ENCODE measurements around the gene VOPP1.

Gene VOPP1

GRCh38 chr7:55500117-55500756 is 72.1 kb downstream of the VOPP1 start:
- 91% methylated on average over 5 of the region's 7 CpGs for WGBS
- H2BK12ac ChIP-seq (ENCODE audit: low read length in 2 of 2), result no peak overlapping the region
- no peak overlapping the region for H2BK15ac ChIP-seq (ENCODE audit: low read depth, poor library complexity, severe bottlenecking)
- H4K91ac ChIP-seq (ENCODE audit: low read length), result no peak overlapping the region
- H3K79me1 ChIP-seq (replicated peaks; ENCODE audit: low read length, poor library complexity, severe bottlenecking), result peaks cover 74% of the 10 kb centered on the region
- H2AFZ ChIP-seq (ENCODE audit: low read depth, low read length), result no peak overlapping the region
- peaks cover 46 to 48% of the 10 kb centered on the region in 2 experiments for H3K36me3 ChIP-seq (ENCODE audit: control insufficient read depth in 1 of 2, insufficient read depth in 2 of 2, low read depth in 1 of 2, low read length in 2 of 2)
- no peak overlapping the region for H3K27ac ChIP-seq (ENCODE audit: low read length, poor library complexity, severe bottlenecking)
- H3K9ac ChIP-seq (ENCODE audit: low read length), result no peak overlapping the region
- H3K14ac ChIP-seq (ENCODE audit: low read length in 2 of 2), result no peak overlapping the region
- no peak overlapping the region for H3K4me2 ChIP-seq (ENCODE audit: low read length, poor library complexity, severe bottlenecking)
- H3K4me1 ChIP-seq (ENCODE audit: control insufficient read depth, insufficient read depth, low read depth, low read length), result peaks cover 7% of the 10 kb centered on the region
- no peak overlapping the region for H3K23ac ChIP-seq (ENCODE audit: low read length in 2 of 2)
- no peak overlapping the region for H4K8ac ChIP-seq (ENCODE audit: low read length)
- no peaks in the 10 kb centered on the region for H3K27me3 ChIP-seq (ENCODE audit: control insufficient read depth in 1 of 2, insufficient read depth in 1 of 2, low read length in 2 of 2)
- H3K4me3 ChIP-seq (ENCODE audit: insufficient read depth in 1 of 2, low read depth in 1 of 2, low read length in 2 of 2), result no peak overlapping the region
- H2BK5ac ChIP-seq (ENCODE audit: low read depth, low read length, poor library complexity, severe bottlenecking), result no peak overlapping the region
- no peak overlapping the region for H3K4ac ChIP-seq (ENCODE audit: low read depth in 1 of 2, low read length in 2 of 2)
- DNase-seq, result no peak
- H3K9me3 ChIP-seq (ENCODE audit: control insufficient read depth, low read length), result no peaks in the 10 kb centered on the region
- H2BK120ac ChIP-seq (ENCODE audit: low read depth, low read length), result no peak overlapping the region
- H2AK5ac ChIP-seq (ENCODE audit: low read length, severe bottlenecking), result no peak overlapping the region
- no peak overlapping the region for H3K18ac ChIP-seq (ENCODE audit: low read depth in 1 of 2, low read length in 2 of 2)

DNA sequence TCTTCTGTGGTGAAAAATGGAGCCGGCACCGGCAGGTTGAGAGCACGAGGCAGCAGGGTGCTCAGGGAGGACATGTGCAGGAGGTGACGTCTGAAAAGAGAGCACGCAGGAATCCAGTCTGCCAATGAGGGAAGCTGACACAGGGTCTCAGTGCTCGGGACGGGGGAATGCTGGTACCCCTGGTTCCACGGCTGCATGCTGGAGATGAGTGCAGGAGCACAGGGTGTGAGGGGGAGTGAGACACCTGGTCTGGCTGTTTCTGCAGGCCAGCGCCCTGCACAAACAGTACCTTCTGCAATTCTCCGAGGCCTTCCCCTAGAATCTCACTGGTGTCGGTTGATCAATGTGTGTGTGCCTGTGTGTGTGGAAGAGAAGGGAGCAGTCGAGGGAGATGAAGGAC is 72.7 kb downstream of the VOPP1 start:
- Histone ChIP-seq H3K14ac (ENCODE audit: low read length in 2 of 2) (no peak overlapping the region), H3K18ac (ENCODE audit: low read depth in 1 of 2, low read length in 2 of 2) (no peak overlapping the region), H3K4me2 (ENCODE audit: low read length, poor library complexity, severe bottlenecking) (no peak overlapping the region), H2AFZ (ENCODE audit: low read depth, low read length) (no peak overlapping the region), H3K9ac (ENCODE audit: low read length) (no peak overlapping the region), H2AK5ac (ENCODE audit: low read length, severe bottlenecking) (no peak overlapping the region), H2BK12ac (ENCODE audit: low read length in 2 of 2) (no peak overlapping the region), H3K27ac (ENCODE audit: low read length, poor library complexity, severe bottlenecking) (no peak overlapping the region), H4K91ac (ENCODE audit: low read length) (no peak overlapping the region), H3K23ac (ENCODE audit: low read length in 2 of 2) (no peak overlapping the region), H3K9me3 (ENCODE audit: control insufficient read depth, low read length) (no peaks in the 10 kb centered on the region), H3K4ac (ENCODE audit: low read depth in 1 of 2, low read length in 2 of 2) (no peak overlapping the region), H2BK15ac (ENCODE audit: low read depth, poor library complexity, severe bottlenecking) (no peak overlapping the region), H3K36me3 (ENCODE audit: control insufficient read depth in 1 of 2, insufficient read depth in 2 of 2, low read depth in 1 of 2, low read length in 2 of 2) (peaks cover 52 to 53% of the 10 kb centered on the region in 2 experiments), H2BK5ac (ENCODE audit: low read depth, low read length, poor library complexity, severe bottlenecking) (no peak overlapping the region), H3K27me3 (ENCODE audit: control insufficient read depth in 1 of 2, insufficient read depth in 1 of 2, low read length in 2 of 2) (no peaks in the 10 kb centered on the region), H3K4me1 (ENCODE audit: control insufficient read depth, insufficient read depth, low read depth, low read length) (peaks cover 4% of the 10 kb centered on the region), H3K4me3 (ENCODE audit: insufficient read depth in 1 of 2, low read depth in 1 of 2, low read length in 2 of 2) (no peak overlapping the region), H3K79me1 (replicated peaks; ENCODE audit: low read length, poor library complexity, severe bottlenecking) (peaks cover 72% of the 10 kb centered on the region), H4K8ac (ENCODE audit: low read length) (no peak overlapping the region), H2BK120ac (ENCODE audit: low read depth, low read length) (no peak overlapping the region)
- WGBS, result 97% methylated on average over 12 of the region's 12 CpGs
- no peak for DNase-seq

- H3K9me3 ChIP-seq (ENCODE audit: control insufficient read depth, low read length), result no peaks in the 10 kb centered on the region
- H3K79me1 ChIP-seq (replicated peaks; ENCODE audit: low read length, poor library complexity, severe bottlenecking), result peaks cover 71% of the 10 kb centered on the region
- no peak overlapping the region for H2AK5ac ChIP-seq (ENCODE audit: low read length, severe bottlenecking)
- H2BK120ac ChIP-seq (ENCODE audit: low read depth, low read length), result no peak overlapping the region
- H3K4me3 ChIP-seq (ENCODE audit: insufficient read depth in 1 of 2, low read depth in 1 of 2, low read length in 2 of 2), result no peak overlapping the region
- peaks cover 53 to 54% of the 10 kb centered on the region in 2 experiments for H3K36me3 ChIP-seq (ENCODE audit: control insufficient read depth in 1 of 2, insufficient read depth in 2 of 2, low read depth in 1 of 2, low read length in 2 of 2)
- H3K27ac ChIP-seq (ENCODE audit: low read length, poor library complexity, severe bottlenecking), result no peak overlapping the region
- no peak overlapping the region for H3K14ac ChIP-seq (ENCODE audit: low read length in 2 of 2)
- H2BK5ac ChIP-seq (ENCODE audit: low read depth, low read length, poor library complexity, severe bottlenecking), result no peak overlapping the region
- no peak overlapping the region for H3K23ac ChIP-seq (ENCODE audit: low read length in 2 of 2)
- H2BK15ac ChIP-seq (ENCODE audit: low read depth, poor library complexity, severe bottlenecking), result no peak overlapping the region
- 97% methylated on average over 4 of the region's 4 CpGs for WGBS
- DNase-seq, result no peak
- no peak overlapping the region for H2BK12ac ChIP-seq (ENCODE audit: low read length in 2 of 2)
- H3K9ac ChIP-seq (ENCODE audit: low read length), result no peak overlapping the region
- H3K4me2 ChIP-seq (ENCODE audit: low read length, poor library complexity, severe bottlenecking), result no peak overlapping the region
- no peak overlapping the region for H3K18ac ChIP-seq (ENCODE audit: low read depth in 1 of 2, low read length in 2 of 2)
- H4K8ac ChIP-seq (ENCODE audit: low read length), result no peak overlapping the region
- H4K91ac ChIP-seq (ENCODE audit: low read length), result no peak overlapping the region
- no peak overlapping the region for H2AFZ ChIP-seq (ENCODE audit: low read depth, low read length)
- H3K27me3 ChIP-seq (ENCODE audit: control insufficient read depth in 1 of 2, insufficient read depth in 1 of 2, low read length in 2 of 2), result no peaks in the 10 kb centered on the region
- H3K4me1 ChIP-seq (ENCODE audit: control insufficient read depth, insufficient read depth, low read depth, low read length), result peaks cover 2% of the 10 kb centered on the region
- no peak overlapping the region for H3K4ac ChIP-seq (ENCODE audit: low read depth in 1 of 2, low read length in 2 of 2)
These were observed 73.5 kb downstream of the VOPP1 start for GRCh38 chr7:55498770-55499169.

DNA sequence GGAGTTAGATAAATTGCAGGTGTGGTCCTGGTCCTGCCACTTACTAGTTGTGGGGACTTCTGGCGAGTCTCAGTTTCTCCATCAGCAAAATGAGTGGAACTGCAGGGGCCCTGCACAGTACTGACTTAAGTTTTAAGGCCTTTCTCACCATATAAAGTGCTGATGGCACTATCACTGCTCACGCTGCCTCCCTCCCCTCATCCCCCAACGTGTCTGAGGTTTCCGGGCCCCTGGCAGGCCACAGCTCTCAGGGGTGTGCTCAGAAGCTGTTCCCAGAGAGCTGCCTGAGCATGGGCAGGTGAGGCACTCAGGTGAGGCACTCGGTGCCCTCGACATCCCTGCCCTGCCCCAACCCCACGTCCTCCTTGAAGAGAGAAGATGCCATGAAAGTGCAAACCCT is 74.2 kb downstream of the VOPP1 start:
- H3K23ac ChIP-seq (ENCODE audit: low read length in 2 of 2), result no peak overlapping the region
- H3K9ac ChIP-seq (ENCODE audit: low read length), result no peak overlapping the region
- peaks cover 48 to 53% of the 10 kb centered on the region in 2 experiments for H3K36me3 ChIP-seq (ENCODE audit: control insufficient read depth in 1 of 2, insufficient read depth in 2 of 2, low read depth in 1 of 2, low read length in 2 of 2)

More for the DNA sequence above, 74.2 kb downstream of the VOPP1 start:
- no peak overlapping the region for H3K4me2 ChIP-seq (ENCODE audit: low read length, poor library complexity, severe bottlenecking)
- whole genome bisulfite sequencing, result 96% methylated on average over 5 of the region's 7 CpGs
- H2BK120ac ChIP-seq (ENCODE audit: low read depth, low read length), result no peak overlapping the region
- no peak overlapping the region for H4K8ac ChIP-seq (ENCODE audit: low read length)
- no peak overlapping the region for H2AK5ac ChIP-seq (ENCODE audit: low read length, severe bottlenecking)
- no peaks in the 10 kb centered on the region for H3K9me3 ChIP-seq (ENCODE audit: control insufficient read depth, low read length)
- no peak overlapping the region for H3K4ac ChIP-seq (ENCODE audit: low read depth in 1 of 2, low read length in 2 of 2)
- H3K4me1 ChIP-seq (ENCODE audit: control insufficient read depth, insufficient read depth, low read depth, low read length), result peaks cover 2% of the 10 kb centered on the region
- H3K79me1 ChIP-seq (replicated peaks; ENCODE audit: low read length, poor library complexity, severe bottlenecking), result peaks cover 71% of the 10 kb centered on the region
- H3K27ac ChIP-seq (ENCODE audit: low read length, poor library complexity, severe bottlenecking), result no peak overlapping the region
- H2BK12ac ChIP-seq (ENCODE audit: low read length in 2 of 2), result no peak overlapping the region
- no peak overlapping the region for H3K4me3 ChIP-seq (ENCODE audit: insufficient read depth in 1 of 2, low read depth in 1 of 2, low read length in 2 of 2)
- H3K18ac ChIP-seq (ENCODE audit: low read depth in 1 of 2, low read length in 2 of 2), result no peak overlapping the region
- no peaks in the 10 kb centered on the region for H3K27me3 ChIP-seq (ENCODE audit: control insufficient read depth in 1 of 2, insufficient read depth in 1 of 2, low read length in 2 of 2)
- no peak overlapping the region for H2AFZ ChIP-seq (ENCODE audit: low read depth, low read length)
- no peak overlapping the region for H2BK5ac ChIP-seq (ENCODE audit: low read depth, low read length, poor library complexity, severe bottlenecking)
- no peak for DNase-seq
- H2BK15ac ChIP-seq (ENCODE audit: low read depth, poor library complexity, severe bottlenecking), result no peak overlapping the region
- H3K14ac ChIP-seq (ENCODE audit: low read length in 2 of 2), result no peak overlapping the region
- no peak overlapping the region for H4K91ac ChIP-seq (ENCODE audit: low read length)
